WTC11 (cell line): ENCODE measurements around the gene LRRC61. TPM values are rescaled to one million over a fixed set of nuclear protein-coding genes. Genes with fewer than 3 reads are reported as not detected.

ENCODE experiments used
- ATAC-seq: fragments of 200-7000 bp; cut with Tn5 transposase; 2 replicates; pipeline ENCODE4 v1.10.0; 2021; ENCODE audit warnings: mild to moderate bottlenecking, moderate library complexity
- CTCF ChIA-PET: fragments of 300-600 bp; sonication (Branson Sonifier 250); formaldehyde crosslinking; loops from one replicate; lab custom pipeline; 2021; ENCODE audit warnings: antibody characterized with exemption; lab: Charles Lee
- POLR2A ChIA-PET: fragments of 350-600 bp; sonication (Branson Sonifier 250); formaldehyde crosslinking; loops from one replicate; lab custom pipeline; 2021; ENCODE audit warnings: antibody characterized with exemption; lab: Charles Lee
- DNase-seq: peaks from one replicate; pipeline ENCODE4 v3.0.0; 2021; ENCODE audit warnings: low spot score
- H3K27ac Mint-ChIP-seq: 2 replicates; pipeline ENCODE4 v1.8.0; 2021; ENCODE audit warnings: mixed read lengths
- H3K27me3 Mint-ChIP-seq: 2 replicates; pipeline ENCODE4 v1.8.0; 2021; ENCODE audit warnings: low read depth, mild to moderate bottlenecking, moderate library complexity, mixed read lengths
- H3K36me3 Mint-ChIP-seq: 2 replicates; pipeline ENCODE4 v1.8.0; 2021; ENCODE audit warnings: mixed read lengths
- H3K4me1 Mint-ChIP-seq: 2 replicates; pipeline ENCODE4 v1.8.0; 2022; ENCODE audit warnings: mixed read lengths
- H3K4me3 Mint-ChIP-seq: 2 replicates; pipeline ENCODE4 v1.8.0; 2021; ENCODE audit warnings: mild to moderate bottlenecking, moderate library complexity, mixed read lengths
- H3K9me3 Mint-ChIP-seq: 2 replicates; pipeline ENCODE4 v1.8.0; 2021; ENCODE audit warnings: mixed read lengths
- ATF1 ChIP-seq: sonication (generic); formaldehyde crosslinking; IDR thresholded peaks from 2 replicates; pipeline ENCODE4 v1.8.1; 2023; ENCODE audit warnings: mild to moderate bottlenecking, moderate library complexity, missing genetic modification reagents
- ATF6 ChIP-seq: sonication (generic); formaldehyde crosslinking; IDR thresholded peaks from 2 replicates; pipeline ENCODE4 v1.8.1; 2023; ENCODE audit warnings: mild to moderate bottlenecking, missing genetic modification reagents
- CREB1 ChIP-seq: sonication (generic); formaldehyde crosslinking; IDR thresholded peaks from 2 replicates; pipeline ENCODE4 v1.8.0; 2023; ENCODE audit warnings: mild to moderate bottlenecking, missing genetic modification reagents
- ESRRA ChIP-seq: sonication (generic); formaldehyde crosslinking; IDR thresholded peaks from 2 replicates; pipeline ENCODE4 v1.8.1; 2022; ENCODE audit warnings: mild to moderate bottlenecking, missing genetic modification reagents, borderline replicate concordance
- FOXK1 ChIP-seq: sonication (generic); formaldehyde crosslinking; IDR thresholded peaks from 2 replicates; pipeline ENCODE4 v1.8.0; 2022; ENCODE audit warnings: mild to moderate bottlenecking, moderate library complexity, missing genetic modification reagents
- FOXP4 ChIP-seq: sonication (generic); formaldehyde crosslinking; IDR thresholded peaks from 2 replicates; pipeline ENCODE4 v1.8.0; 2022; ENCODE audit warnings: mild to moderate bottlenecking, missing genetic modification reagents
- GRHL2 ChIP-seq: fragments of 250-450 bp; sonication (Bioruptor Pico); IDR thresholded peaks from 2 replicates; pipeline ENCODE4 v1.8.0; 2022; ENCODE audit warnings: mild to moderate bottlenecking, moderate library complexity; ENCODE audit not compliant: insufficient replicate concordance, severe bottlenecking
- IRF2 ChIP-seq: sonication (generic); formaldehyde crosslinking; IDR thresholded peaks from 2 replicates; pipeline ENCODE4 v1.8.0; 2022; ENCODE audit warnings: low read depth, missing genetic modification reagents, borderline replicate concordance
- JAZF1 ChIP-seq: fragments of 250-450 bp; sonication (Bioruptor Pico); IDR thresholded peaks from 2 replicates; pipeline ENCODE4 v1.9.0; 2021; ENCODE audit warnings: moderate library complexity, mild to moderate bottlenecking, inconsistent platforms
- NFYB ChIP-seq: sonication (generic); formaldehyde crosslinking; conservative IDR thresholded peaks from 2 replicates; pipeline ENCODE4 v1.8.0; 2022; ENCODE audit warnings: low read depth, missing genetic modification reagents
- NR1H2 ChIP-seq: sonication (generic); formaldehyde crosslinking; IDR thresholded peaks from 2 replicates; pipeline ENCODE4 v1.9.0; 2021; ENCODE audit warnings: mild to moderate bottlenecking, moderate library complexity, missing genetic modification reagents
- NR2C2 ChIP-seq: sonication (generic); formaldehyde crosslinking; IDR thresholded peaks from 2 replicates; pipeline ENCODE4 v1.8.0; 2022; ENCODE audit warnings: mild to moderate bottlenecking, missing genetic modification reagents
- TCF7 ChIP-seq: sonication (generic); formaldehyde crosslinking; IDR thresholded peaks from 2 replicates; pipeline ENCODE4 v1.8.0; 2022; ENCODE audit warnings: mild to moderate bottlenecking, low read depth, missing genetic modification reagents, moderate library complexity
- TEAD1 ChIP-seq: sonication (generic); formaldehyde crosslinking; IDR thresholded peaks from 2 replicates; pipeline ENCODE4 v1.8.0; 2022; ENCODE audit warnings: mild to moderate bottlenecking, missing genetic modification reagents
- TP53 ChIP-seq: sonication (generic); formaldehyde crosslinking; IDR thresholded peaks from 2 replicates; pipeline ENCODE4 v1.8.1; 2023; ENCODE audit warnings: mild to moderate bottlenecking, missing genetic modification reagents
- ZNF263 ChIP-seq: sonication (generic); formaldehyde crosslinking; IDR thresholded peaks from 2 replicates; pipeline ENCODE4 v1.8.1; 2022; ENCODE audit warnings: low read depth, mild to moderate bottlenecking, moderate library complexity, missing genetic modification reagents
- ZNF416 ChIP-seq: fragments of 250-450 bp; sonication (Bioruptor Pico); IDR thresholded peaks from 2 replicates; pipeline ENCODE4 v1.9.0; 2021; ENCODE audit warnings: mild to moderate bottlenecking, inconsistent platforms
- ZNF425 ChIP-seq: fragments of 250-450 bp; sonication (Bioruptor Pico); conservative IDR thresholded peaks from 2 replicates; pipeline ENCODE4 v1.9.0; 2021; ENCODE audit warnings: mild to moderate bottlenecking
- ZNF512 ChIP-seq: sonication (generic); formaldehyde crosslinking; IDR thresholded peaks from 2 replicates; pipeline ENCODE4 v1.8.1; 2022; ENCODE audit warnings: missing genetic modification reagents, borderline replicate concordance
- ZSCAN18 ChIP-seq: fragments of 250-450 bp; sonication (Bioruptor Pico); IDR thresholded peaks from 2 replicates; pipeline ENCODE4 v2.1.2; 2022; ENCODE audit warnings: mild to moderate bottlenecking, moderate library complexity
- total RNA-seq: library from RNA; stranded (reverse); gene quantifications from 3 replicates; pipeline ENCODE4 v1.2.3, GENCODE V29; 2021

Gene LRRC61
- total RNA-seq, 1 experiment from 2014 or later: 27.7 TPM

GRCh38 chr7:150358988-150359621, 36.0 kb downstream of the LRRC61 start (continued):
- no peak for TF ChIP-seq ATF6

- no peak for DNase-seq
- POLR2A ChIA-PET: no interaction called here
- Mint-ChIP-seq H3K36me3 (no peaks in the 10 kb centered on the region), H3K4me1 (peaks cover 49% of the 10 kb centered on the region), H3K9me3 (no peaks in the 10 kb centered on the region; the same call in 1 of the 2 replicates), H3K4me3 (no peak overlapping the region), H3K27me3 (no peaks in the 10 kb centered on the region; the same call in 1 of the 2 replicates), H3K27ac (no peak overlapping the region)
- CTCF ChIA-PET: no interaction called here
- TF ChIP-seq CREB1 (no peak), TEAD1 (CRISPR knock-in tag) (no peak), ESRRA (CRISPR knock-in tag) (no peak), ZNF263 (CRISPR knock-in tag) (no peak), NFYB (CRISPR knock-in tag) (no peak), NR1H2 (CRISPR knock-in tag) (no peak), IRF2 (no peak), FOXK1 (no peak), ZNF425 (CRISPR knock-in tag) (no peak), JAZF1 (no peak), GRHL2 (no peak), NR2C2 (CRISPR knock-in tag) (no peak), ZSCAN18 (CRISPR knock-in tag) (no peak), TP53 (no peak), ATF1 (CRISPR knock-in tag) (no peak), FOXP4 (CRISPR knock-in tag) (no peak), ZNF416 (CRISPR knock-in tag) (no peak), TCF7 (CRISPR knock-in tag) (no peak), ZNF512 (no peak)
- ATAC-seq: no peak
These were observed 36.6 kb downstream of the LRRC61 start for GRCh38 chr7:150359622-150360362.
